Activated CD4-positive, alpha-beta T cell treated with anti-CD3 and anti-CD28 coated beads, Interleukin-2, amount 10 ng/mL, durations not matched to agents 7 days and 5 days (primary cell): ENCODE measurements around the gene TUB. TPM values are rescaled to one million over a fixed set of nuclear protein-coding genes. Genes with fewer than 3 reads are reported as not detected.
A peak's percentile ranks its signal among the peaks of the same experiment; 100 is the strongest.

Experiments
- CTCF ChIA-PET: fragments of 350-600 bp; sonication (Branson Sonifier 250); formaldehyde crosslinking; loops from one replicate; lab custom pipeline; 2021; ENCODE audit warnings: antibody characterized with exemption; lab: Charles Lee
- POLR2A ChIA-PET: fragments of 350-600 bp; sonication (Branson Sonifier 250); formaldehyde crosslinking; loops from one replicate; lab custom pipeline; 2021; ENCODE audit warnings: antibody characterized with exemption; lab: Charles Lee
- DNase-seq: peaks from one replicate; pipeline ENCODE4 v3.0.0-alpha.2; 2020
- H3K27ac Mint-ChIP-seq: one replicate; pipeline ENCODE4 v1.8.0; 2021; ENCODE audit warnings: mild to moderate bottlenecking, moderate library complexity, mixed read lengths
- H3K27me3 Mint-ChIP-seq: one replicate; pipeline ENCODE4 v1.8.0; 2021; ENCODE audit warnings: mixed read lengths
- H3K36me3 Mint-ChIP-seq: one replicate; pipeline ENCODE4 v1.8.0; 2021; ENCODE audit warnings: low read depth, mixed read lengths
- H3K4me1 Mint-ChIP-seq: one replicate; pipeline ENCODE4 v1.8.0; 2021; ENCODE audit warnings: mixed read lengths
- H3K4me3 Mint-ChIP-seq: one replicate; pipeline ENCODE4 v1.8.0; 2021; ENCODE audit warnings: mild to moderate bottlenecking, moderate library complexity, mixed read lengths
- H3K9me3 Mint-ChIP-seq: one replicate; pipeline ENCODE4 v1.8.0; 2021; ENCODE audit warnings: mixed read lengths
- total RNA-seq, 2 experiments: library from RNA; stranded (reverse); gene quantifications; one replicate each; pipeline ENCODE4 v1.2.3, GENCODE V29; 2021

Gene TUB, protein sequence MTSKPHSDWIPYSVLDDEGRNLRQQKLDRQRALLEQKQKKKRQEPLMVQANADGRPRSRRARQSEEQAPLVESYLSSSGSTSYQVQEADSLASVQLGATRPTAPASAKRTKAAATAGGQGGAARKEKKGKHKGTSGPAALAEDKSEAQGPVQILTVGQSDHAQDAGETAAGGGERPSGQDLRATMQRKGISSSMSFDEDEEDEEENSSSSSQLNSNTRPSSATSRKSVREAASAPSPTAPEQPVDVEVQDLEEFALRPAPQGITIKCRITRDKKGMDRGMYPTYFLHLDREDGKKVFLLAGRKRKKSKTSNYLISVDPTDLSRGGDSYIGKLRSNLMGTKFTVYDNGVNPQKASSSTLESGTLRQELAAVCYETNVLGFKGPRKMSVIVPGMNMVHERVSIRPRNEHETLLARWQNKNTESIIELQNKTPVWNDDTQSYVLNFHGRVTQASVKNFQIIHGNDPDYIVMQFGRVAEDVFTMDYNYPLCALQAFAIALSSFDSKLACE
- total RNA-seq = under 1 TPM; 0.08 to 0.12 TPM

DNA sequence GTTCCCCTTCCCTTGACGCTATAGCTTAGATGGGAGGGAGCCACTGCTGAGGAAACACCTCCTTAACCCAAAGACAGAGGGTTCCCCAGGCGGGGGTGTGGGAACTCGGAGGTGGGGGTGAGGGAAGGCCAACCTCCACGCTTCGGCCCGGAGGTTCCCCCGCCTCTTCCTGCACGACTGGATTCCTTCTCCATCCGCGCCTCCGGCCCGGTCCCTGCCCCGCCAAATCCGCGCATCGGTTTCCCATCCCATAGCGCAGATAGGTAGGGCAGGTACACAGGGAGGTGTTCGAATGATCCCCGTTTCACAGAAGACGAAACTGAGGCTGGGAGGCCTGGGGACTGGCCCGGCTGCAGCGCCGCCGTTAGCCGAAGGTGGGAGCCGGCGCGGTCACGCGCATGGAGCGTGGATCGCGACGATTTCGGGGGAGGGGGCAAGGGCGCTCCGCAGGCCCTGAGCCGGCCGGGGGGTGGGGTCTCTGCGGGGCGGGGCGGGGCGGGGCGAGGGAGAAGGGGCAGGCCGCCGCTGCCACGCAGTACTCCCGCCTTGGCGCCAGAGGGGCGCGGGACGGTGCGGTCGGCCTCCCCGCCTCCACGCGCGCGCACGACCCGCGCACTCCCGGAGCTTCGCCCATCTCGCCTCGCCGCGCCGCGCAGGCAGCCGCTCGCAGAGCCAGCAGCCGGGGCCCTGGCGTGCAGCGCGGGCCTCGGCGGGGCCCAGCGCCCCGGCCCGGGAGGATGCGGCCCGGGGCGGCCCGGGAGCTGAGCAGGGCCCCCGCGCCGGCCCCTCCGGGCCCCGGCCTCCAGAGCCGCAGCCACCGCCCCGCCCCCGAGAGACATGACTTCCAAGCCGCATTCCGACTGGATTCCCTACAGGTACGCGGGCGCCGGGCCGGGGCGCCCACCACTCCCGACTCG, at the start of gene TUB:
TSS of gene TUB (plus strand) at position 538 of the 917 bp plus-strand sequence. CDS start at position 838, 300 bp downstream.
- Mint-ChIP-seq H3K4me3 (peak within 1 kb of the TSS; percentile 55), H3K27ac (no peak within 1 kb of the TSS), H3K36me3 (no peaks in the 10 kb centered on the region), H3K9me3 (no peaks in the 10 kb centered on the region), H3K27me3 (peaks cover 42% of the 10 kb centered on the region), H3K4me1 (peaks cover 2% of the 10 kb centered on the region)
- DNase-seq = no peak
- CTCF ChIA-PET = interaction anchor here (0.9 kb wide), 1 partner anchor 9 kb away, joined by 3 read pairs; no protein-coding TSS in a partner anchor
- POLR2A ChIA-PET = no interaction called here

DNA sequence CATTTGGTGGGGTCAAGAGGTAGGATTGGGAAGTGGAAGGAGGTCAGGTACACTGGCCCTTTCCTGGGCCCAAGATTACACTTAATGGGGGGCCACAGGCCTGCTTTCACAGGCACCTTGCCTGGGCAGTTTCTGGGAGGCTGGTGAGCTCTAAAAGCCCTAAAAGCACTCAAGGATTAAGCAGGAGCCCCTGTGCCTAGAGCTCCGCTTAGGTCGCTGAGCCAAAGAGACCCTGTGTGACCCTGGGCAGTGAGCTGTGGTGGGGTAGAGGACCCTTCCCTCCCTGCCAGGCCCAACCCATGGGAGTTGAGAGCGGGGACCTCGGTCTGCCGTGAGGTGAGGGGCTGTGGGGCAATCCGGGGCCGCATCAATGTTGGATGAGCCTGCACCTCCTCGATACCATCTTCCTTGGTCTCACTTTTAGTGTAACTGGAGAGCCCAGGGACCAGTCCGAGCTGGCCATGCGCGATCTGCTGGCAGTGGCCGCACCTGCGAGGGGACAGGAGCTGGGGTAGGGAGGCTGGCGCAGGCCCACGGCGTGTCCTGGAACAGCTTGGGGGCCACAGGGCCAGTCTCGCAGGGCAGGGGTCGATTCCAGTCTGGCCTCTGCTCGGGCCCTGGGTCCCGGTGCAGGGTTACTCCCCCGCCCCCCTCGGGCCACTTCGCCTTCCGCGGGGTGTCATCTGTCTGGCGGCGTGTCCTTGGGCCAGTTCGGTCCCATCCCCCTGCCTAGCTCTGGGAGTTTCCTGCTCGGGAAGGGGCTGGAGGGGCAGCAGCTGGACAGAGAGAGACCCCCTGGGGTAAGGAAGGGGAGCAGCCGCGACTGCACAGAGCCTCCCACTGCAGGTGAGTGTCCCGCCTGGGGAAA, 49.5 kb upstream of the TUB start:
- ChIA-PET POLR2A (no interaction called here), CTCF (interaction anchor here (0.6 to 0.8 kb wide), 2 partner anchors 9 to 1723 kb away, joined by 3 read pairs; no protein-coding TSS in a partner anchor)
- Mint-ChIP-seq H3K4me3 (no peak overlapping the region), H3K36me3 (no peaks in the 10 kb centered on the region), H3K4me1 (peaks cover 2% of the 10 kb centered on the region), H3K9me3 (no peaks in the 10 kb centered on the region), H3K27me3 (peaks cover 5% of the 10 kb centered on the region), H3K27ac (no peak overlapping the region)
- no peak for DNase-seq

DNA sequence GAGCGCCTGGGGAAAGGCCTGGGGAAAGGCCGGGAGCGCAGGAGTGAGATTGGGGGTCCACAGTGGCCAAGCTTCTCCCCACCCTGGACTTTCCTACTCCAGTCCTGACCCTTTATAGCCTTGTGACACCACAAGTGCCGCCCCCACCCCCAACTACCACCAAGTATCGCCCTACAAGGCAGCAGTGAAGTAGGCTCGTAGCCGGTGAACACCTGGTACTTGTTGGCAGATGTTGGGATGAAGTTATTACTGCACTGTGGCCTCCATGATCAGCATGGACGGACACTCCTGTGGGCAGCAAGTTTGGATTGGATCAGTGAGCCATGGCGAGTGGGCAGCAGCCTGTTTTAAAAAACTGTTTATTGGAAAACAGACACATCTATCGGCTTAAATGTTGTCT, 48.9 kb upstream of the TUB start:
- Mint-ChIP-seq H3K4me1 (peaks cover 2% of the 10 kb centered on the region), H3K4me3 (no peak overlapping the region), H3K27ac (no peak overlapping the region), H3K9me3 (no peaks in the 10 kb centered on the region), H3K36me3 (no peaks in the 10 kb centered on the region), H3K27me3 (peaks cover 5% of the 10 kb centered on the region)
- ChIA-PET POLR2A (no interaction called here), CTCF (interaction anchor here (0.6 to 1.6 kb wide), 3 partner anchors 10 to 1723 kb away, joined by 3 to 8 read pairs (median 3); no protein-coding TSS in a partner anchor)
- no peak for DNase-seq

DNA sequence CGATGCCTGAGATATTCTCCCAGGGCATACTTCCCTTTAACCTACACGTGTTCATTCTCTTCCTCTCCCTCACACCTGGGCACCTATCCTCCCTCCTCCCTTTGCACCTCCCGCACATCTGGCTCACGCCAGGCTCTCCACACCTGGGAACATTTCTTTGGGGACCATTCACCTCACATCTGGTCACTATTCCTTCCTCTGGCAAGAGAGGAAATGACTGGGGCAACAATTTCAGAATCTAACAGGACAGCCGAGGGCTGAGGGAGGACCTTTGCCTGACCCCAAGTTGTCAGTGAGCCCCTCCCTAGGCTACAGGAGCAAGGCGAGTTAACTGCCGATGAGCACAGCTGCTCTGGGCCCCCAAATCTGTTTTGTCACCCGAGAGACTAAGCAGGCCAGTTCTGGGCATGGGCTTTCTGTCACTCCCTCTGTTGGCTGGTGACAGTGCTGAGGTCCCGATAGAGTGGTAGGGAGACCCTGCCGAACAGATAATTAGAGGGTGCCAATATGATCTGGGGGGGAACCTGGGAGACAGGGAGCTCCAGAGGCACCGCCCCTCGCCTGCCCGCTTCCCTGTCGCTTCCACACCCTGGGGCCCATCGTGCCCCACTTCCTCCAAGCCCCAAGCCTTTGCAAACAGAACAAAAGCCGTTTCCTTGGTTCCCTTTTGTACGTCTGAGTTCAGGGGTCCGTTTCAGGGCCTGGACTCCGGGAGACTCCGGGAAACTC, 48.3 kb upstream of the TUB start:
- DNase-seq = no peak
- ChIA-PET POLR2A (no interaction called here), CTCF (interaction anchor here (0.7 to 2.6 kb wide), 13 partner anchors 11 to 231 kb away, joined by 3 to 29 read pairs (median 3); partner anchors contain the start of gene LMO1)
- Mint-ChIP-seq H3K27ac (no peak overlapping the region), H3K4me1 (peaks cover 2% of the 10 kb centered on the region), H3K27me3 (peaks cover 5% of the 10 kb centered on the region), H3K9me3 (no peaks in the 10 kb centered on the region), H3K36me3 (no peaks in the 10 kb centered on the region), H3K4me3 (no peak overlapping the region)

DNA sequence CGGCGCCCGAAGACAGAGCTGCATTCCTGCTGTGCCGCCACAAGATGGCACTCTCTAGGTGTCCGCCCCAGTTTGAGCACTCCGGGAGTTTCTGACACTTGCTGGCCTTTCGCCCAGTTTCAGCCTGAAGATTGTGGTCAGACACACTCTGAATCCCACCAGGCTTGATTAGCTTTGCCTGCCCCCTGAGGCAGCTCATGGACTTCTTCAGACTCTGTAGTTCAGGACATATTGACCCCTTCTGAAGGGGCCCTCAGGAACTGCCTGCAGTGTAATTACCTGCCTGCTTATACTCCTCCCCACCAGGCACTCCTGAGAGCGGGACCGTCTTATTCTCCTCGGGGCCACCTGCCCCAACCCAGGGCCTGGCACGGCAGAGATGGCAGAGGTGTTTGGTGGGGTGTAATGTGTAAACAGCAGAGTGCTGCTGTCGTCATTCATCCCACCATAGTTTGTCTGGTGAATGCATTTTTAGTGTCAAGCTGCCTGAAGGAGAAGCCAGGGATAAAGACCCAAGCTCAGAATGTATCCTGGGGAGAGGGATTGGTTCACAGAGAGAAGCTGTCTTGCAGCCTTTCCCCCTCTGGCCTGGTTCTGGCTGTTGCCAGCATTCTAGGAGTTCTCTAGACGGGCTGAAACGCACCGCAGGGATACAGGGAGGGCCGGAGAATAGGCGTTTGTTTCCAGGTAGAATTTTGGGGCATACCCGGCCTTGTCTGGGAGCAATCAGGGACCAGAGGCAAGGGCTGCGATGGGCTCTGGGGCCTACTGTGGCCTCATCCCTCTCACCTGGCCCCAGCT, 47.5 kb upstream of the TUB start:
- peaks cover 2% of the 10 kb centered on the region for H3K4me1 Mint-ChIP-seq
- no peaks in the 10 kb centered on the region for H3K36me3 Mint-ChIP-seq
- peak; percentile 49 for DNase-seq
- POLR2A ChIA-PET = no interaction called here
- no peak overlapping the region for H3K4me3 Mint-ChIP-seq
- no peak overlapping the region for H3K27ac Mint-ChIP-seq
- CTCF ChIA-PET = interaction anchor here (0.7 to 2.6 kb wide), 13 partner anchors 12 to 230 kb away, joined by 3 to 29 read pairs (median 3); partner anchors contain the start of gene LMO1
- no peaks in the 10 kb centered on the region for H3K9me3 Mint-ChIP-seq
- H3K27me3 Mint-ChIP-seq = peaks cover under 1% of the 10 kb centered on the region

DNA sequence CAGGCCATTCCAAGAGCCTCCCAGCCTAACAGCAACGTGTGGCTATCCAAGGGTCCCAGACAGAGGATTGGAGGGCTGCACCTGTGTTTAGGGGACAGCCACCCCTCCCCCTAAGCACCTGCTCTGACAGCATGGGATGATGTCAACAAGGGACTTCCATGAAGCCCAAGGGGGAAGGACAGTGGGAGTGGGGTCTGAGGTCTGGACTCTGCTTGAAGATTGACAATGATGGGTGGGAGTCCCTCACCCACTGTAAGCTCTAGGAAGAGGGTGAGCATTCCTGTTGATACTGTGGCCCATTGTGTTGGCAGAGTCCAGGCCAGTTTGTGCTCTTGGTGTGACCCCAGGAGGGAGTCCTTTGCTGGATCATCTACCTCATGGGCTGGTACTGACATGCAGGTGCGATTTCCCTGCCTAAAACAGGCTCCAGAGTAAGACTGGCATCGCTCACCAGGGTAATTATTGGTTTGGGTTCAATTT, 46.9 kb upstream of the TUB start:
- Mint-ChIP-seq H3K27ac (no peak overlapping the region), H3K27me3 (no peaks in the 10 kb centered on the region), H3K4me3 (no peak overlapping the region), H3K36me3 (no peaks in the 10 kb centered on the region), H3K4me1 (peaks cover 2% of the 10 kb centered on the region), H3K9me3 (no peaks in the 10 kb centered on the region)
- ChIA-PET POLR2A (no interaction called here), CTCF (interaction anchor here (1.0 to 2.6 kb wide), 6 partner anchors 13 to 229 kb away, joined by 3 to 29 read pairs (median 5); partner anchors contain the start of gene LMO1)
- no peak for DNase-seq

DNA sequence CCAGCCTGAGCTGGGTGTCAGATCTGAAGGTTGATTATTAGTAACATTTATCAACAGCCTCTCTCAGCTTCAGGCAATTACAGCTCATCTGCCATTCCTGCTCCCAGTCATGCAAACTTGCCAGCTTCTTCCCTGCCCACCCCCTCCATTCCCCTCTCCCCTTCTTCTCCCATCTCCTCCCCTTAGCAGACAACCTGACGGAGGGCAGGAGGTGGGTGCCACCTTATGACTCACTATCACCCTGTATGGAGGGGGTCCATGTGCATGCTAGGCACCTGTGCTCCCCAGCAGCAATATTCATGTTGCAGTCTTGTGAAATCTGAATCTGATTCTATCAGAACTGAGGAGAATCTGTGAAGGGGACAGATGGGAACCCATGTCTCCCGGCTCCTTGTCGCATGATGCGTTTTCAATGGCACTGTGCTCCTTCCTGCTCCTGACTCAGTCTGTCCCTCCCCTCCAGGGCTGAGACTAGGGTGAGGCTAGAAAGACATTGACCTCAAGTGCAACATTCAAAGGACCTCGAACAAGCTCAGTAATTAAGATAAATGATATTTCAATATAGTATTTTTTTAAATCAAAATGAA, 46.3 kb upstream of the TUB start:
- no peak overlapping the region for H3K4me3 Mint-ChIP-seq
- ChIA-PET CTCF (interaction anchor here (1.9 to 2.6 kb wide), 3 partner anchors 13 to 65 kb away, joined by 6 to 29 read pairs (median 11); no protein-coding TSS in a partner anchor), POLR2A (no interaction called here)
- H3K4me1 Mint-ChIP-seq = peaks cover 2% of the 10 kb centered on the region
- no peaks in the 10 kb centered on the region for H3K9me3 Mint-ChIP-seq
- H3K27me3 Mint-ChIP-seq = no peaks in the 10 kb centered on the region
- no peak for DNase-seq
- H3K27ac Mint-ChIP-seq = no peak overlapping the region
- no peaks in the 10 kb centered on the region for H3K36me3 Mint-ChIP-seq

DNA sequence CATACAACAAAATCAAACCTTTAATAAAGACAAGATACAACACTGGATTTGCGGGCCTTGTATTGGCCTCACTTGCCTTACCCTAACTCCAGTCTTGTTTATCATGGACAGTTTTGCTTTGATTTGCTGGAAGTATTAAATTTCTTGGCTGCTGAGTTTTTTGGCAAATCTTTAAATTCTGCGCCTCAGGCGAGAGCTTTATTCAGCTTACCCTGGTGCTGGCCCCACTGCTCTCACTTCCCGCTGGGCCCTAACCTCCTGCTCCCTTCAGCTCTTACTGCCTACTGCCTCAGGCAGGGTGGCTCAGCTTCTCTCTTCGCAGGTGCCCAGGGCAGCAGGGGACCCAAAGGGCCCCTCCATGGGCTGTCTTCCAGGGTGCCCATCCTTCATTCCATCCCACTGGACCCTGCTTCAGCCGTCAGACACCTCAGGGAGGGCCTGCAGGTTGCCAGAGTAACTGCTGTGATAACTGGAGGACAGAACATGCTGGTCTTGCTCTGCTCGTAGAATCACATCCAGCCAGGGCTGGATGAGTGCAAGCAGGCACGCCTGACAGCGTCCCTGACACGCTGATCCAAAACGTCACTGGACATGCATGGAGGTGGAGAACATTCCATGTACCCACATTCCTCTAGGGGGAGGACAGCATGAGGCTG, 45.7 kb upstream of the TUB start:
- ChIA-PET CTCF (interaction anchor here (2.0 kb wide), 1 partner anchor 64 kb away, joined by 7 read pairs; no protein-coding TSS in a partner anchor), POLR2A (no interaction called here)
- Mint-ChIP-seq H3K27me3 (no peaks in the 10 kb centered on the region), H3K9me3 (no peaks in the 10 kb centered on the region), H3K4me3 (no peak overlapping the region), H3K36me3 (no peaks in the 10 kb centered on the region), H3K27ac (no peak overlapping the region), H3K4me1 (peaks cover 2% of the 10 kb centered on the region)
- no peak for DNase-seq

DNA sequence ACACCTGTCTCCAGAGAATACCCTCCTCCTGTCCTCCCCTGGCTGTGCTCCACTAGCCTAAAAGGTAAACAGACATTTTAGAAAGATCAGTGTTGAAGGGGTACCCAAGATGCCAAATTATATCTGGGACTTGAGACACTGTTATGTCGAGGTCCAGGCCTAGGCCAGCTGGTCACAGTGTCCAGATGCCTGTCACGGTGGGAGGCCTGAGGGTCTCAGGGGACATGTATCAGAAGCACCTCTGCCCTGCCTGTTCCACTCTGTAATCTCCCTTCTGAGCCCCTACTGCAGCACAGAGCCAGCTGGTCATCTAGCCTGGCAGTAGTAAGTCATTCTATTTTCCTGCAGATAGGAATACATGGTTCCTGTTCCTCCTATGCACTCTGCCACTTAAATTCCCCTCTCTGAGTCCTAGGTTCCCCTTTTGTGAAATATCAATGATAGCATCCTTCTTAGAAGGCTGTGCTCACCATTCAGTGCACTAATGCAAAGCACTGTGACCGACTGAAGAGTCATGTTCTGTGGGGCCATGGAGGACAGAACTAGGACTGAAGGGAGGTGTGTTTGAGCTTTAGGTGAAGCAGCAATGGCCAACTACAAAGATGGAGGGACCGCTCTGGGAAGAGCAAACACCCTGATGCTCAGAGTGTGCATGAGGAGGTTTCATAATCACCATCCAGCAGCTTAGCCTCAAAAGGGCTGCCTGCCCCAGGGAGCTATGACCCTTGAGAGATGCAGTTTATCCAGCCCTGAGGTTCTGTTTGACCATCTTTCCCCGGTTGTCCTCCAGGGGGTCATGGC, 44.8 kb upstream of the TUB start:
- no peak for DNase-seq
- H3K4me3 Mint-ChIP-seq = no peak overlapping the region
- no peaks in the 10 kb centered on the region for H3K36me3 Mint-ChIP-seq
- no peaks in the 10 kb centered on the region for H3K27me3 Mint-ChIP-seq
- H3K27ac Mint-ChIP-seq = no peak overlapping the region
- H3K9me3 Mint-ChIP-seq = no peaks in the 10 kb centered on the region
- CTCF ChIA-PET = interaction anchor here (2.0 kb wide), 1 partner anchor 63 kb away, joined by 7 read pairs; no protein-coding TSS in a partner anchor
- peaks cover 2% of the 10 kb centered on the region for H3K4me1 Mint-ChIP-seq
- POLR2A ChIA-PET = no interaction called here
